ENCODE data around the gene MSMP.

Gene MSMP

GRCh38 chr9:35741740-35742139 is 12.3 kb downstream of the MSMP start:
- no peak for DNase-seq

- DNase-seq = no peak
These were observed 13.8 kb downstream of the MSMP start for GRCh38 chr9:35740243-35740642.

DNA sequence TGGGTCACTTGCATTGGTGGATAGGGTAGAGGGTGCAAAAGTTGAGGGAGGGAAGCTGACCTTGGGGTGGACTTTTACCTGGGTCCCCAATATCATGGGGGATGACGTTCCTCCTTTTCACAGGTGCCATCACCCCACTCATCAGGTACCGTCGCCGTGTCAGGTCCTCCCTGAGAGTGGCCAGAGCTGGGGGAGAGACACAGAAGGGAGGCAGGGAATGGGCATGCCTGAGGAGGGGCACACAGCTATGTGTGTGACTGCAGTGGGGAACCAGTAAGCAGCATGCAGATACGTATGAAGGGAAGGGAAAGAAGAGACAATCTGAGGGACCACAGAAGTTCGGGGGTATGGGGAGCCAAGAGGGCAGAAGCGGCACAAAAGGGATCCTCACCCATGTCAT is 15.2 kb downstream of the MSMP start:
- DNase-seq = no peak

DNA sequence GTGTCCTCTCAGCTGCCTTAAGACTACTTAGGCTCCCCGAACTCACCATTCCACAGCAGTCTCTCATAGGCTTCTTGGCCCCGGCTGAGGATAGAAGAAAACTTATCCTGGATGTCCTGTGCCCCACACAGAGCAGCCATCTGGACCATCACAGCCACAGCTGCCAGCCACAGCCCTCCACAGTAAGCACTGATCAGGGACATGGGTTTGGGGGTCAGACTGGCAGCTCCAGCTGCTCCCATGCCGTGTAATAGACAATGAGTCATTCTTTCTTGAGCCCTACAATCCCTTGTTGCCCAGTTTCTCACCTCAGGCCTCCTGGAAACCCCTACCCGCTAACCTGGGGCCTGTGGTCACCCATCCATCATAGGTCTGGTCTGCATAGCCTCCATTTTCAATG is 15.9 kb downstream of the MSMP start:
- DNase-seq = no peak

GRCh38 chr9:35737143-35737542 is 16.9 kb downstream of the MSMP start:
- no peak for DNase-seq

GRCh38 chr9:35736201-35736633 is 17.9 kb downstream of the MSMP start:
- DNase-seq = peak; percentile 46 to 55

DNA sequence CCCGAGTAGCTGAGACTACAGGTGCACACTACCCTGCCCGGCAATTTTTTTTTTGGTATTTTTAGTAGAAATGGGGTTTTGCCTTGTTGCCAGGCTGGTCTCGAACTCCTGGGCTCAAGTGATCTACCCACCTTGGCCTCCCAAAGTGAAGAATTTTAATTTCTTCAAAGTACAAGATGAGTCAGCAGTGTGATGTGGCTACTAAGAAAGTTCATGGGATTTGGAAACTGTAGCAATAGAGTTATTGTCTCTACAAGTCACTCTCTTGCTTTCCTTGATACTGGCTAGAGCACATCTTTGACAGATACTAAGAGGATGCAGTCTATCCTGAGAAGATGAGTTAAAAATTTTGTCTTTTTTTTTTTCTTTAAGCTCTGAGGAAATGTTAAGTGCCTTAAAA is 20.0 kb downstream of the MSMP start:
- no peak for DNase-seq

GRCh38 chr9:35732800-35733541 is 21.1 kb downstream of the MSMP start:
- DNase-seq = peak; percentile 15 to 26

DNA sequence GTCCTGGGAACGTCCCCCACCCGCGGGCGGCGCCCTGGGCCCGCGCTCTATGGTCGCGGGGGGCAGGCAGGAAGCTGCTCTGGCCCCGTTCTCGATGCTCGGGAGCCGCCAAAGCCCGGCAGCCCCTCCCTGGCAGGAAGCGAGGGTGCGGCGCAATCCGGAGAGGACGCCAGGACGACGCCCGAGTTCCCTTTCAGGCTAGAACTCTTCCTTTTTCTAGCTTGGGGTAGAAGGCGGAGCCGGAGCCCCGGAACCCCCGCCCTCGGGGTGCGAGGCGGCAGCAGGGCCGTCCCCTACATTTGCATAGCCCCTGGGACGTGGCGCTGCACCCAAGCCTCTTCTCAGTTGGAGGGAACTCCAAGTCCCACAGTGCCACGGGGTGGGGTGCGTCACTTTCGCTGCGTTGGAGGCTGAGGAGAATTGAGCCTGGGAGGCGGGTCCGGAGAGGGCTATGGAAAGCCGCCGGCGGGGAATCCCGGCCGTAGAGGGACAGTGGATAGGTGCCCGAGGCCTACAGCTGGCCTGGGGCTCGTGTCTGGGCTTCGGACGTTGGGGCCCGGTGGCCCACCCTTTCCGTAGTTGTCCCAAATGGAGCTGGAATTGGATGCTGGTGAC is 21.8 kb downstream of the MSMP start, which contains the start of the genes CREB3 and TLN1:
TSS of gene CREB3 (plus strand) at position 482 of the 615 bp plus-strand sequence. CDS start at position 589, 107 bp downstream.
TSS of gene TLN1 (minus strand) at position 11 of the 615 bp plus-strand sequence. CDS start 6,501 bp downstream, outside the sequence.
- DNase-seq = peak; percentile 91 to 94

DNA sequence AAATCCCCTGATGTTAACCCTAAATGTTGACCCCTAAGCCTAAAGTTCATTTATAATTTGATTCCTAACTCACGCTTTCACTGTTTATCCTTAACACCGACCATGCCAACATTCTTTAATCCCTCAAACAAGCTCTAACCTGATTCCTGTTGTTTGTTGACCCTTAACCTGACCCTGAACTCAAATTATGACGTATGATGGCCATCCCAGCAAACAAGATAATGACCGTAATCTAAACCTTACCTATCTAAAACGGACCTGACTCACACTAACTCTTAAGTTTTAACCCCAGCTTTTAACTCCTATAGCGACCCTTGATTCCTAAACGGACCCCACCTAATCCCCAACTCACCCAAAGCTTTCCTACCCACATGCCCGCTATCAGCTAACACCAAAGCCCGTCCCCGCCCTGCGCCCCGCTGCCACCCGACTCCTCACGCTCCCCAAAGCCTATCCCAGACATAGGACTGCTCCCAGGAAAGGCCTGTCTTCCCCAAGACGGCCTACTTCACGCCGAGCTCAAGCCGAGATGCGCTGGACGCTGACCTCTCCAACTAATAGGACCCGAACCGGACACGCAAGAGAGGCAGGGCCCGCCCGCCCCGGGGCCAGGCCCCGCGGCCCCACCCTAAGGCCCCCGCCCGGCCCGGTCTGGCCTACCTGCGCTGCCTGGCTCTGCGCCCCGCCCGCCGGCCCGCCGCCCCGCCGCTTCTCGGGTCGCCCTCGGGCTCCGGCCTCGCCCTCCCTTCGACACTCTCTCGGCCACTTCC is 22.5 kb downstream of the MSMP start:
- DNase-seq = peak; percentile 24 to 27

GRCh38 chr9:35730486-35730854 is 23.6 kb downstream of the MSMP start:
- DNase-seq = no peak

DNA sequence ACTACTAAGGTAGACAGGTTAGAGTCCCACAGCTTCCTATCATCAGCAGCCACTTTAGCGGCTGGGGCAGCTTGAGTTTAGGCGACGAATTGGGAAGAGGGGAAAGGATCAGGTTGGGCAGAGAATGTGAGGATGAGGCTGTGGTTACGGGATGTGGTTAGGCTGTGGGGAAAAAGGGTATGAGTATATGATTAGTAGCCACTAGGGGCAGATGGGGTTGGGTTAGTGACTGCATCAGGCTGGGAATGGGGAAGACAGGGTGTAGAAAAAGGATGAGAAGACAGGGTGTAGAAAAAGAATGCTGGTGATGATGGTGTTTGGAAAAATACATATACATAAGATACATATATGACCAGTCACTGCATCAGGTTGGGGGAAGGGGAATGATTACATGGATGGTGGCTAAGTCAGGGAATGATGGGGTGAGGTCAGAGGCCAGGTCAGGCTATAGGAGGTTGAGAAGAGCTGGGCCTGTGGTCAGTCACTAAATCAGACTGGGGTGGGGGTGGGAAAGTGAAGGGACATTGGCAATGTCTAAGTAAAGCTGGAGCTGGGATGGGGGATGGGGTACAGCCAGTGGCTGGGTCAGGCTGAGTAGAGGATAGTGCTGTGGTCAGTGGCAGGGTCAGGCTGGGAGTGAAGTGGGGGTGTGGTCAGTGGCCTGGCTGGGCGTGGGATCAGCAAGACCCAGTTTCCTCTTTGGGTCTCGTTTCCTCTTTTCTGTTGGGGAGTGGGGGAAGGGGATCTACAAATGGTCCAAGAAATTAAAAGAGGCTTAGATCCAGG is 24.2 kb downstream of the MSMP start:
- peak; percentile 26 to 30 for DNase-seq

DNA sequence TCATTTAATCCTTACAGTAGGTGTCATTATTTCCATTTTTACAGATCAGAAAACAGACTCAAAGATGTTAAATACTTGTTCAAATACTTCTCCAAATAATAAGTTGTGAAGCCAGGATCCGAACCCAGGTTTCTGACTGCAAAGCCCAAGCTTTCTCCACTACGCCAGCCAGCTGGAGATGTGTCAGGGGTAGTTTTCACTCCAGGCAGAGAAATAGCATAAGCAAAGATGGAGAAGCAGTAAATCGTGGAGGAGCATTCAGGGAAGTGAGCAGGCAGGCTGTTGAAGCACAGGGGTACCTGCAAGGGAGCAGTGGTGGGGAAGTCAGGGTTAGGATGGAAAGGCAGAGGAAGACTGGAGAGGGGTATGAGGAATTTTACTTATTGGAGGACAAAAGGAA is 25.0 kb downstream of the MSMP start:
- no peak for DNase-seq

DNA sequence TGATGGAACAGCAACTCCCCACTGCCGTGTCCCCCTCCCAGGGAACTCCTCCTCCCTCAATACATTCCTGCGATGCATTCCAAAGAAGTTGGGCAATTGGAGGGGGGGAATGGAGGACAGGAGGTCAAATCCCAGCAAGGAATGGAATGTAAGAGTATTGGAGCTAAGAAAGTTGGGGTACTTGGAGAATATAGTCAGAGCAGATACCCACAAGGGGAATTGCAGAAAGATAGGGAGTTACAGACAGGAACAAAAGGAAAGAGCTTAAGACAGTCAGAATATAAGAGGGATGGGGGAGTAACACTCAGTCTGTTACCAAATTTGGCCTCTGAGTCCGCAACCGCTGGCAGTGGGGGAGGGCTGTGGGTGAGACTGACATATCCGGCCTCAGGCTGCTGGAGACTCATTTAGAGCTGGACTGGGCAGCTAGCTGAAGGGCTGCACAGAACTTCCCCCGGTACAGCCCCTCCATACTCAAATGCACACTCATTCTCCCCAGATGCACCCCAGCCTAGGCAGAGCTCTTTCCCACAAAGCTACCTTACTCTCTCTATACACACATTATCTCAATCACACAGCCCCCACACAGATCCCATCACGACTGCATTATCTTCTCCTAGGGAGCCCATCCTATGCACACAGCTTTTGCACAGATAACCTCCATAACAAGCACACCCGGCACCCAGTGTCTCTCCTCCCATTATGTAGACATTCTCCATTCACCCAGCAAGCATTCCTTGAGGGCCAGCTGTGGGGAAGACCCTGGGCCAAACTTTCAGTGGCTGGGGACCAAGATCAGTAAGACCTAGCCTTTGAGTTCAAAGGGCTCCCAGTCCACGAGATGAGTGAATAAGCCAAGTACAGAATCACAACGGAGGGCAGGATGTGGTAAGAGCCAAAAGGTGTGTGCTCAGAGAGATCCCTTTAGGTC is 25.8 kb downstream of the MSMP start:
- DNase-seq = peak; percentile 35 to 36

GRCh38 chr9:35727676-35728040 is 26.4 kb downstream of the MSMP start:
- no peak for DNase-seq

DNA sequence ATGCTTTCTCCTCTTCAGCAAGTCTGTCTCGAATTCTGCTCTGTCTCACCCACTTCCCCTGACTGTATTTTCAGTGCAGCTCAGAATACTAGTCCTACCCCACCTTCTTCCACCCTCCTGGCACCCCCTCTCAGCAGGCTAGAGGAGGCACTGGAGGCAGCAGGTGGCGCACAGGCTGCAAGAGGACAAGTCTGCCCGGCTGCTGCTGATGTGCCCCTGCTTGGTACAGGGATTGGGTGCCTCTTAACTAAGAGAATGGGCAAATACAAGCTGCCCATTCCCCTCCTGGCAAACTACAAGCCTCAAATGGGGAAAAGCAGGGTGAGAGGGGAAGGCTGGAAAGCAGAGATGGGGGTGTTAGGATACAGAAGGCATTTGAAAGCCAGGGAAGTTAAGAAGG is 27.1 kb downstream of the MSMP start:
- no peak for DNase-seq

- DNase-seq = no peak
These were observed 28.7 kb downstream of the MSMP start for GRCh38 chr9:35725362-35725761.

DNA sequence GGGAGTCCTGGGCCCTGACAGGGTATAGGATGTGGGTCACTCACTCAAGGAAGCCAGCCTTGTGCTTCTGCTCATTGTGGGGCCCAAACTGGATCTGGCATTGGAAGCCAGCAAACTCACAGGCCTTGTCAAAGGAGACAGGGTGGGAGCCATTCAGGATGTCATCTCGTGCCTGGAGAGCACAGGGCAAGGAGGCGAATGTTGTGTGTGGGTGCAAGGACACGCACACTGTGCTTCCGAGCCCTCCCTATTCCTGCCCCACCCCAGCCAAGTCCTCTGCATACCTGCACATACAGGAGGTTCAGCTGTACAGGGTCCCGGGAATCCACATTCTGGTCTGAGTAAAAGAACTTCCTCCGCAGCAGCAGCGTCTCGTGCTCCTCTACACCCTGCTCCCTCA is 30.2 kb downstream of the MSMP start:
- DNase-seq = no peak

DNA sequence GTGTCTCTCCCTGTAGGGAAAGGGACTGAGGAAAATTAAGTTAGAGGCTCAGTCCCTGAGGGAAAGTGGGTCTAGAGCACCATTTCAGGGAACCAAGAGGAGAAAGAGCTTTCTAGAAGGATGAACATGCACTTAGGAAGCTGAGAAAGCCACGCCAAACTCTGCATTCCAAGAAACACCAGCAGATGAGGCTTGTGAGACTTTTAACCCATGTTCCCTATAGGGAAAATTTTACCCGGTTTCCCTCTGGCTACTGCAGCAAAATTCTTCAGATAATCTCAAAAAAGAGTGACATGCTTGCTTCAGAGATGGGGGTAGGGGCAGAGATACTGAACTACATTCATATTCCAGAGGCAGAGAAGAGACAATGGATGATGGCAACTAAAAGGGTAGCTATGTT is 30.6 kb downstream of the MSMP start:
- DNase-seq = no peak

- no peak for DNase-seq
These were observed 34.5 kb downstream of the MSMP start for GRCh38 chr9:35719546-35719945.

GRCh38 chr9:35718721-35719511 is 35.2 kb downstream of the MSMP start:
- no peak for DNase-seq

Measured in stimulated activated CD4-positive, alpha-beta T cell treated with anti-CD3 and anti-CD28 coated beads, Interleukin-2, amount 100 ng/mL, for 48 hours (primary cell).